Neural cell (in vitro differentiated cells): Measurements from ENCODE around the gene EIF4G3.

Source experiments
- EZH2 ChIP-seq: fragments of 200-600, 300-800 bp; shearing (Covaris generic), sonication (generic); IDR thresholded peaks from 2 replicates; pipeline ENCODE4 v1.6.1; 2014; ENCODE audit warnings: antibody characterized with exemption, low read length, borderline replicate concordance, mild to moderate bottlenecking; ENCODE audit not compliant: insufficient read depth, poor library complexity, severe bottlenecking
- MXI1 ChIP-seq: fragments of 450-650 bp; conservative IDR thresholded peaks from 2 replicates; pipeline ENCODE4 v1.6.1; 2014; ENCODE audit warnings: antibody characterized with exemption, mild to moderate bottlenecking; ENCODE audit not compliant: poor library complexity, severe bottlenecking
- RAD21 ChIP-seq: fragments of 450-650 bp; conservative IDR thresholded peaks from 2 replicates; pipeline ENCODE4 v1.6.1; 2014; ENCODE audit warnings: antibody characterized with exemption, mild to moderate bottlenecking, moderate library complexity
- TAF1 ChIP-seq: IDR thresholded peaks from 2 replicates; pipeline ENCODE4 v1.6.1; 2012; ENCODE audit warnings: low read depth
- TF ChIP-seq, protein P1 (sequence below): fragments of 450-650 bp; IDR thresholded peaks from 2 replicates; pipeline ENCODE4 v1.5.1; 2014; ENCODE audit warnings: antibody characterized with exemption, mild to moderate bottlenecking, moderate library complexity; ENCODE audit not compliant: poor library complexity, severe bottlenecking

DNA sequence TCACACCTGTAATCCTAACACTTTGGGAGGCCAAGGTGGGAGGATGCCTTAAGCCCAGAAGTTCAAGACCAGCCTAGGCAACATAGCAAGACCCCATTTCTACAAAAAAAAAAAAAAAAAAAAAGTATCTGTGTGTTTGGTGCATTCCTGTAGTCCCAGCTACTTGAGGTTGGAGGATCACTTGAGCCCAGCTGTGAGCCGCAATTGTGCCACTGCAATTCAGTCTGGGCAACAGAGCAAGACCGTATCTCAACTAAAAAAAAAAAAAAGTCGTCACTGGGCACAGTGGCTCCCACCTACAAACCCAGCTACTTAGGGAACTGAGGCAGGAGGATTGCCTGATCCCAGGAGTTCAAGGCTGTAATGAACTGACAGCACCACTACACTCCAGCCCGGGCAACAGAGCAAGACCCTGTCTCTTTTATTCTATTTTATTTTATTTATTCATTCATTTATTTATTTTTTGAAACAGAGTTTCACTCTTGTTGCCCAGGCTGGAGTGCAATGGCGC is 8.6 kb upstream of the EIF4G3 start:
- TF ChIP-seq, protein P1, sequence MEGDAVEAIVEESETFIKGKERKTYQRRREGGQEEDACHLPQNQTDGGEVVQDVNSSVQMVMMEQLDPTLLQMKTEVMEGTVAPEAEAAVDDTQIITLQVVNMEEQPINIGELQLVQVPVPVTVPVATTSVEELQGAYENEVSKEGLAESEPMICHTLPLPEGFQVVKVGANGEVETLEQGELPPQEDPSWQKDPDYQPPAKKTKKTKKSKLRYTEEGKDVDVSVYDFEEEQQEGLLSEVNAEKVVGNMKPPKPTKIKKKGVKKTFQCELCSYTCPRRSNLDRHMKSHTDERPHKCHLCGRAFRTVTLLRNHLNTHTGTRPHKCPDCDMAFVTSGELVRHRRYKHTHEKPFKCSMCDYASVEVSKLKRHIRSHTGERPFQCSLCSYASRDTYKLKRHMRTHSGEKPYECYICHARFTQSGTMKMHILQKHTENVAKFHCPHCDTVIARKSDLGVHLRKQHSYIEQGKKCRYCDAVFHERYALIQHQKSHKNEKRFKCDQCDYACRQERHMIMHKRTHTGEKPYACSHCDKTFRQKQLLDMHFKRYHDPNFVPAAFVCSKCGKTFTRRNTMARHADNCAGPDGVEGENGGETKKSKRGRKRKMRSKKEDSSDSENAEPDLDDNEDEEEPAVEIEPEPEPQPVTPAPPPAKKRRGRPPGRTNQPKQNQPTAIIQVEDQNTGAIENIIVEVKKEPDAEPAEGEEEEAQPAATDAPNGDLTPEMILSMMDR = no peak
- TF ChIP-seq RAD21 (no peak), TAF1 (no peak), EZH2 (no peak), MXI1 (no peak)
